OCI-M1 (cell line): Measurements from ENCODE around the gene HS1BP3.

Experiments
- DNase-seq: peaks from one replicate; lab custom pipeline; 2025; lab: John Stamatoyannopoulos, UW

The HS1BP3 gene

DNA sequence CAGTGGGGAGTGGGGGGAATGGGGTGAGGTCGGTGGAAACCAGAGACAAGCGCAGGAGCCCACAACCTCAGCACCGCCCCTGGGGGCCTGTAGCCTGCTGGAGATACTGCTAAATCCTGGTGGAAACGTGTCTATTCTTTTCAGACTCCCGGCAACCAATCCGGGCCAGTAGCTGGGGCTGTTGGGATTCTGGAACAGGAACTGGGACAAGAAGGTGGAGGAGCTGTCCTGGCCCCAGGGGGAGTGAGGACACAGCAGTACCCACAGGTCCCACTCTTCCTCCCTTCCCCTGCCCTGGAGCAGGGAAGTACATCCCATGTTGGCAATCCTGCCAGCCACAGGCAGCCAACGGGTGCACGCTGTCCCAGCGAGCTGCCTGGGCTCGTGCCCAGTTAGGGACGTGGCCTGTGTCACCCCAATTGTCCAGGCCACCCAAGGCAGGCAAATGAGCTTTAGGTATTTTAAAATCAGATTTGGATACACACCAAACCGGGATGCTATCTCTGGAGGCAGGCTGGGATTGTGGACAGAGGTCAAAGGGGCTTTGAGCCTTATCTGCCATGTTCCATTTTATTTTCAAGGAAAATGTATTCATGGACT is 51.8 kb downstream of the HS1BP3 start:
- DNase-seq = no peak

DNA sequence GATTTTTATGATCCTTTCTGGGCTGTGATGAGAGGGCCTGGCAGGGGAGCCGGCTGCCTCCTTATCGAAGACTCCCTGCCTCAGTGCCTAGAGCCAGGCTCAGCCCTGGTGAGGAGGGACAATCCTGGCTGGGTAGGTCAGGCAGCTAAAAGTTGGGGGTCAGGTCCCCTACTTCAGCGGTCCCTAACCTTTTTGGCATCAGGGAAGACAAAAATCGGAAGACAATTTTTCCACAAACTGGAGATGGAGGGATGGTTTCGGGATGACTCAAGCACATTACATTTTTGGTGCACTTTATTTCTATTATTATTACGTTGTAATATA is 53.1 kb downstream of the HS1BP3 start:
- DNase-seq = no peak

DNA sequence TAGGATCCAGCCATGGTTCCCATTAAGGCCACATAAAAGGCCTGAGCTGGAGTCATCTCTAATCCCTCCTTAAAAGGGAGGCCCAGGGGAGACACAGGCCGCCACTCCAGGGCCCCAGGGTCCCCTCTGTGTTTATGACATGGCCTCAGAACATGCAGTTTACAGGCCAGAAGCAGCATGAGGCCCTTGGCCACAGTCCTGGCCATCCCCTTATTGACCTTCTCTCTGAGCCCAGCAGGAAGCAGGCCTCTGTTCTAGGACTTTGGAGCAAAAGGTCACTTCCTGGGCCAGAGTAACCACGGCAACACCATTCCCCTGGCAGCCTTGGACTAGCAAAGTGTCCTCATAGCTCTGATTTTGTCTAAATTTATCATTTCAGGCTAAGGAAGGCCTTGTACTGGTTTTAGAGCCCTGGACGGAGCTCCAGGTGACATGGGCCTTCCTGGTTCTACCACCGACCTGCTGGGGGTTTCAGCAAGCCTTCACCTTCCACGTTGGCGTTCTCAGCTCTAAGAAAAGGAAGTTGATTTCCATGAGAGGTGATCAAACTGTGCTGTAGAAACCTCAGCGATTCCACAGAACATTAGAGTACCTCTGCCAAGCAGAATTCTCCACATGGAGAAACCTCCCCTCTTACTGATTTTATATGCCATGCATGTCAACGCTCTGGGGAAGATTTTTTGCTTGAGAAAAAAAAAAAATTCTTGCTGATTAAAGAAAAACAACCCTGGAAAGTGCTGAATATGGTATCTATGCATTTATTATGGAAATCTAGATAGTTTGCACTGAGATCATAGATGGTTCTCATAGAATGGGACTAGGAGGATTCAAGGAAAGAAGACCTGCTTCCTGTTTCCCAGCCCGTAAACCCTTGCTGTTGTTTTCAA is 53.7 kb downstream of the HS1BP3 start:
- DNase-seq = no peak

DNA sequence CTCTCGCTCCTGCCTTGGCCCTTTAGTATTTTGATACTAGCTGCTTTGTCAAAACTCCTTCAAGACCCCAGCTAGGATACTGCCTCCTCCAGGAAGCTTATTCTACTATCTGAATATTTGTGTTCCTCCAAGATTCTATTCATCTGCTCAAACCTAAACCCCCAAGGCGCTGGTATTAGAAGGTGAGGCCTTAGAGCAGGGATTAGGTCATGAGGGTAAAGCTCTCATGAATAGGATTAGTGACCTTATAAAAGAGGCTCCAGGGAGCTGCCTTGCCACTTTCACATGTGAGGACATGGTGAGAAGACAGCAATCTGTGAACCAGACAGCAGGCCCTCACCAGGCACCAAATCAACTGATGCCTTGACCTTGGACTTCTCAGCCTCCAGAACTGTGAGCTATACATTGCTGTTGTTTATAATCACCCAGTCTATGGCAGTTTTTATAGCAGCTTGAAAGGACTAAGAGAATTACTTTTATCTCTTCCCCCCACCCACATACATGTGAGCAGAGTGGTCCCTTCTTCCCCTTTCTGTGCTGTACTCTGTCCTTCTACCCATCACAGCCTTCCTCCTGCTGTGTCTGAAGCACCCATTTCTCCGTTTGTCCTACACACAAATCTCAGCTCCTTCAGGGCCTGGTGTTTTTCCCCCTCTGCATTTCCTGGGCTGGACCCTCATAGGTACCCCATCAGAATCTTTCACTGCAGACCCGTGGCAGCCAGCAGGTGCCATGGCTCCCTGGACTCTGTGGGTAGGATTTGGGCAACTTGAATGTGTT is 54.5 kb downstream of the HS1BP3 start:
- DNase-seq = no peak

DNA sequence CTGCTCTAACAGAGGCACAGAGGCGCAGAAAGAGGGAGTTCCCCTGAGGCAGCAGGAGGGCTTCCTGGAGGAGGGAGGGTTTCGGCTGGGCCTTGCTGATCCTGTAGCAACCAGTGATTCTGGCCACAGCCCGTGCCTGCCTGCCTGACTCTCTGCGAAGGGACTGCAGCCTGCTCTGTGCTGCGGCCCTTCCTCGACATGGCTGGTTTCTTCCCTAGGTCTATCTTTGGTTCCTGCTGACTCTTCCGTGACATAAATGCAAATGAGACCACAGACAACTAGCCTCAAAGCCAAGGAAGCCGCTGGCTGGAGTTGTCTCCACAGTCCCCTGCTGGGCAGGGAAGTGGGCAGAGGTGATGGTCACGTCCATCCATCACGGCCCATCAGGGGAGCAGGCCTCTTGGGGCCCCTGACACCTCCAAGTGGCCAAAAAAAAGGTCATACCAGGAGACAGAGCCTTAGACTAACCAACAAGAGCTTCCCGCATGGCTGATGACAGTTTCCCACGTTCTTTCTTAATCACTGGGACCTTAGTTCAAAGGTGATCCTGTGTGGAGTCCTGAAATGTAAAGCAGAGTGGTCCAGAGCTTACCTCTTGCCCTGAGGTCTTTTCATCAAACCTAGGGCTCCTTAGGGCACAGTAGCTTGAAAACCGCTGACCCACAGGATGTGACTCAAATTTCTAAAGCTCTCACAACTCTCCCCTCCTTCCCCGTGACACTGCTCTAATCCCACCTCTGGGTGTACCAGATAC is 55.3 kb downstream of the HS1BP3 start:
- no peak for DNase-seq

DNA sequence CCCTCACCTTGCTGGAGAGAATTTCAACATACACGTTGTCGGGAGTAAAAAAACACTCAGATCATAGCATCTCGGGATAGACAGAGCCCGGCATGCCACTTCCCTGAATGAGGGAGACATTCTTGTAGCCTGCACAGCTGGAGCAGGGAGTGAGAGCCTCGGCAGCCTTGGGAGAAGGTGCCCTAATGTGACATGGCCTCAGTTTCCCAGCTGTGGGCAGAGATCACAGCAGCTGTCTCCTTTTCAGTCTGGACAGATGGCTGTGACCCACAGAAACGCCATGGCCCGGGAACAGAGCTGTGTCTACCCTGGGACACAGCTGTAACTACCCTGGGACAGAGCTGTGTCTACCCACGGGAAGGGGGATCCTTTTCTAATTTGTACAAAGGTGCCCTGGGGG is 55.9 kb downstream of the HS1BP3 start:
- DNase-seq = no peak

DNA sequence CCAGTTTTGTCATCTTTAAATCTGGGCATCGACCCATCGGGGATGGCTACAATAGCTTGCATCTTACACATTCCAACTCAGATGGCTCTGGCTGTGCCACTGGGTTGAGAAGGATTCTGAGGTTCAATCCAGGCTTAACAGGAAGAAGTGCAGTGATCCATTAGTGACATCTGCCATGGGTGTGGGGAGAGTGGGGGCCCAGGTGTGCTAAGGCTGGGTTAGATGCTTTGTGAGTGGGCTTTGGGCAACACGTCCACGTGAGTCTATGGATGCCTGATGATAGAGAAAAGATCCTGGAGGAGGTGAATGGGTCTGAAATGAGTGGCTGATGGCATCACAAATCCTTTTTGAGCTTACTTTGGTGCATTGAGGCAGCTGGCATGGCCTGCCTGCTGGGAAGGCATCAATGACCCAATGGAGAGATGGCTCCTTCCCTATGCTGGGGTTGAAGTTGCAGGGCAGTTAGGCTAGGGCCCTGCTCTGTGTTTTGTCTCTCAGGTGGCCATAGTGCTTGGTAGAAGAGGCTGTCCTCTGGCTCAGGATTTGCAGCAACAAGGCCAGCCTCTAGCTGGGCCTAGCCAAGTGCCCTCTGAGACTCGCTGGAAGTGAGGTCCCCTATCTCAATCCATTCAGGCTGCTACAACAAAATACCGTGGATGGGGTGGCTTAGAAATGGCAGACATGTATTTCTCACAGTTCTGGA is 56.7 kb downstream of the HS1BP3 start:
- DNase-seq = no peak

DNA sequence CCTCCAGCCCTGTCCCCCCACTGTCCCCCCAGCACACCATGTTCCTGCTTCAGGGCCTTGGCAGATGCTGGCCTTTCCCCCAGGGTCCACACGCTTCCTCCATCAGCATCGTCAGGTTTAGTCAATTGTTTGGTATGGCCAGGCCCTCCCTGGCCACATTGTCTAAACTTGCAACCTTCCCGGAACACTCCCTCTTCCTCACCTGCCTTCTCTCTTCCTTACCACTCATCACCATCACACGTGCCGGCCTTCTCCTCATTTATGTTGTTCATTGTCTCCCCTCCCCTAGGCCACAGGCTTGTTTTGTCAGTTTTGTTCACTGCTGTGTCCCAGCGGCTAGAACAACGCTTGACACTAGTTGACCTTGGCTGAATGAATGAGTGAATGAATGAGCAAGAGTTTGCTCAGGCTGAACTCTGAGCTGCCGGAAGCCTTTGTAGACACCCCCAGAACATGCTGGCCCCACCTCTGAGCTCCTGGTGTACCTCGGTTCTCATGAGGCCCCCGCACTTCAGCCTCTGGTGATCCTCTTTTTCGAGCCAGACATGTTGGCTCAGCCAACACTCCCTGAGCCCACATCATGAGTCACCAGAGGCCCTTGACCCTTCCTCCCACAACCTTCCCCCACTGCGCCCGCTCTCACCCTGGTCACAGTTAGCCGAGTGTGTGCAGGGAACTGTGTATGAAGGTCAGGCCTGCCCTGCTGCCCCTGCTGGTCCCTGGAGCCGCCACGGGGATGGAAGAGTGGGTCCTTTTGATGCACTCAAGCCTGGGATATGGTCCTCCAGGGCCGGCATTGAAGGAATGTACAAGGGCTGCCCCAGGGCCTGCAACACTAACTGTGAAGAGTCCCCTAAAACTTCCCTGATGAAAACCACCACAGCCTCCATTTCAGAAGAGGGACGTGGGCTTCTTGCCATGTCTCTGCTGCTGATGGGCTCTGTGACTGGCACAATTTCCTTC is 57.5 kb downstream of the HS1BP3 start:
- DNase-seq = peak; percentile 36

DNA sequence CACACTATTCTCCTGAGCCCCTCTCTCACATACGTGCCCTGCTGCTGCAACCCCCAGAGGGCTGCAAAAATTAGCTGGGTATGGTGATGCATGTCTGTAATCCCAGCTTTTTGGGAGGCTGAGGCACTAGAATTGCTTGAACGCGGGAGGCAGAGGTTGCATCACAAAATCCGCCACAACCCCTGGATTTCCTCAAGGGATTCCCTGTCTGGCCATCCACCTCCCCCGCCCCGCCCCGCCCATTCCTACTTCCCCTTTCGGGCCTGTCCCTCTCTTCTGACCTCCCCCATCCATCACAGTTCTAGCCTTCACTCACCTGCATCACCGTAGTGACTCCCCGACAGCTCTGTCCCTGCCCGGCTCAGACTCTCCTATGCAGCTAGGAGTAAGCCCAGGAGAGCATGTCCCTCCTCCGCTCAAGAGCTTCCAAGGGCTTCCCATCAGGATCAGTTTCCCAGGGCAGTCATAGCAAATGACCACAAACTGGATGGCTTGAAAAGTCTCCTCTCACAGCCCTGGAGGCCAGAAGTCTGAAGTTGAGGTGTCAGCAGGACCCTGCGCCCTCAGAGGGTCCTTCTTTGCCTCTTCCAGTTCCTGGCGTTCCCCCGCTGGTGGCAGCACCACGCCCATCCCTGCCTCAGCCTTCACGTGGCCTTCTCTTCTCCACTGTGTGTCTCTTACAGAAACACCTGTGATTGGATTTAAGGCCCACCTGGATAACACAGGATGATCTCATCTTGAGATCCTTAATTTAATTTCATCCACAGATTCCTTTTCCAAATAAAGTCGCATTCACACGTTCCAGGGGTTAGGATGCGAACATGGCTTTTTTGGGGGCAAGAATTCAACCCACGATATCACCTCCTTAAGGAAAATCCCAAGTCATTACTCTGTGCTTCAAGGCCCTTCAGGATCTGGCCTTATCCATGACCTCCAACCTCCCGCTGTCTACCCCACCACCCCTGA is 58.5 kb downstream of the HS1BP3 start:
- DNase-seq = peak; percentile 49

DNA sequence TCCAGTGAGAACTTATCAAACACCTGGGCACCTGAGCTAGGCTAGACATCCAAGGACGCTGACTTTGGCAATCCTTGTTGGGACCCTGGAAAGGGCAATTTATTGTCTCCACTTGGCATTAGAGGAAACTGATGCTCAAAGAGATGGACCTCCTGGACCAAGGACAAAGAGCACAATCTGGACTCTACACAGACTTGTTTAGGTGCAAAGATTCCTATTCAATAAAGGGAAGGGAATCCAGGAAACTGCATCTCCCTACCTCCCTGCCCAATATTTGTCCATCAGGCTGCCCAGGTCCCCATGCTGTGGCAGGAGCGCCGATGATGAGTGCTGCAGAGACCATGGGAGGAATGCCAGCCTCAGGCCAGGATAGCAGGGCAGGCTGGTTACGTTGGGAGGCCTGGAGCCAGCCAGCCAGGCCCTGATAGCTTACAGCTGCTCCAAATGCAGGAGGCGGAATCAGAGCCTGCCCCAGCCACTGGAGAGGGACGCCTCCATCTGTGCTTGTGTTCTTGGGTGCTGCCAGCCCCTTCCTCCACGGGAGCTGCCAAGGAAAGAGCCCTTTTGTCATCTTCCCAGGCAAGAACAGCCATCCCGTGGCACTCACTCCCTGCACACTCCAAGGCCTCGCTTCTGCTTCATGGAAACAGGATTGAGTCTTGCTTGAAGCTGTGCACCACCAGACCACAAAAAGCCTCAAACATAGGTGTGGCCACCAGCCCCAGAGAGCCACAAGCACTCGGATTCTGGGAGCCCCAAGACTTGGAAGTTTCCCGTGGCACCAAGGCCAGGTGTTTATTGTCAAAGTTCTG is 60.0 kb downstream of the HS1BP3 start:
- DNase-seq = no peak

DNA sequence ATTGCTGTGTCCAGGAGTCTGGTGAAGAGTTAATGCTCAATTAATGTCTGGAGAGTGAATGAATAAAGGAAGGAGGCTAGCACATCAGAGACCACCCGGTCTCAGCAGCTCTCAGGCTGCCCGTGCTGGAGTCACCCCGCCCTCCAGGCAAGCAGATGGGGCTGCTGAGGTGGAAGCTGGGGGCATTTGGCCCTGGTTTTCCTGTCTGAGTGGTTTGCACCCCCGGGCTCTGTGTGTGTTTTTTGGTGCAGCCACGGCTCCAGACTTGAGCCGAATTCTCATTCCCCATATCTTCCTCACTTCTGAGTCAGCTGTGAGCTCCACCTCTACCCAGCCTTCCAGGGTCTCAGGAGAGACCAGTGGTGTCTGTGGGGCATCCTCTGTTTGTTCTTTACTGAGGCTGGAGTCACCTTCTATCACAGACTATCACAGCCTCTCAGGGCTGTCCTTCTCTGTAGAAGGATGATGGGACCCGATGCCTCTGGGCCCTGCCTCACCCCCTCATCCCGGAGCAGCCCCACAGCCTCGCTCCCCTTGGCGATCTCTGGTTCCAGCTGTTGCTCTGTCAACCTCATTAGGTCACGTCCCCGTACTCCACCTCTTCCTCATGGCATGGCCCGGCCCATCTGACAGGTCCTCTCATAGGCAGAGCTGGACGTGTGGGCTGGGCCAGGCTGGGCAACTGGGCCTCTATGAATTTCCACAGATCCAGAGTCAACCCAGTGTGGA is 60.8 kb downstream of the HS1BP3 start:
- DNase-seq = no peak

DNA sequence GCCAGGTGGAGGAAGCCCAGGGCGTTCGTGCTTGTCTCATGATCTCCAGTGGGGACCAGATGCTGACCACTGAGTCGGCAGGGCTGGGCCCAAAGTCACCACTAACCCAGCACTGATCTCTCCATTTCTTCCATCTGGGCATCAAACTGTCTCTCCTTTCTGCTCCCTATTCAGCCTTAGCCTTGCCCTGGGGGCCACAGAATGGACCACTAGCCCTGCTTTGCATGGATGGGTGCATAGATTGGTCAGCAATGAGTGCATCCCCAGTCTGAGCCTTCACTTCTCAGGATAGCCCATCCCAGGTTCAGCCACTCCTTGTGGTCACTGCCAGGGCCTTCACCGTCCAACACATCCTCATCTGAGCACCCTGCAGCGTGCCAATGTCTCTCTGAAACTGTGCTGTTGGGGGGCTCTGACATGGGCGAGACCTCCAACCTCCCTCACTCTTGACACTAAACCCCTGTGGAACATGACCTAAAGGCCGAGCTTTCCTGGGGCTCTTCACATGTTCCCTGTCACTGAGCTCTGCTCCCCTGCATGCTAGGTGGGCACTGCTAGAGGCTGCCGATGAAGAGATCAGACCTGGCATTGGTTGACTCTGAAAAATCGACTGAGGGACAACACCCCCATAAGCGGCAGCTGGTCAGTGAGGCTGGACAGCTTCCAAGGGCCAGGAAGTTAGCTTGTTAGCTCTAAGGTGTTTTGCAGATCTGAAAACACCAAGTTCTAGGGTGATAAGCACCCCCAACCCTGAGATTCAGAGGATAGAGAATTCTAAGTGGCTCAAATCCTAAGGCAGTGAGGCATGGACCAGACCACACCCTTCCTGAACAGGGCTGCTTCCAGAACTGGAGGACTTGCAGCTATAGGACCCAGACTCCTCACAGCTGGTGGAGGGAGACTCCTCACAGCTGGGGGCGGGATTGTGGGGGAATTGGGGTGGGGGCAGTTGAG is 61.7 kb downstream of the HS1BP3 start:
- no peak for DNase-seq

DNA sequence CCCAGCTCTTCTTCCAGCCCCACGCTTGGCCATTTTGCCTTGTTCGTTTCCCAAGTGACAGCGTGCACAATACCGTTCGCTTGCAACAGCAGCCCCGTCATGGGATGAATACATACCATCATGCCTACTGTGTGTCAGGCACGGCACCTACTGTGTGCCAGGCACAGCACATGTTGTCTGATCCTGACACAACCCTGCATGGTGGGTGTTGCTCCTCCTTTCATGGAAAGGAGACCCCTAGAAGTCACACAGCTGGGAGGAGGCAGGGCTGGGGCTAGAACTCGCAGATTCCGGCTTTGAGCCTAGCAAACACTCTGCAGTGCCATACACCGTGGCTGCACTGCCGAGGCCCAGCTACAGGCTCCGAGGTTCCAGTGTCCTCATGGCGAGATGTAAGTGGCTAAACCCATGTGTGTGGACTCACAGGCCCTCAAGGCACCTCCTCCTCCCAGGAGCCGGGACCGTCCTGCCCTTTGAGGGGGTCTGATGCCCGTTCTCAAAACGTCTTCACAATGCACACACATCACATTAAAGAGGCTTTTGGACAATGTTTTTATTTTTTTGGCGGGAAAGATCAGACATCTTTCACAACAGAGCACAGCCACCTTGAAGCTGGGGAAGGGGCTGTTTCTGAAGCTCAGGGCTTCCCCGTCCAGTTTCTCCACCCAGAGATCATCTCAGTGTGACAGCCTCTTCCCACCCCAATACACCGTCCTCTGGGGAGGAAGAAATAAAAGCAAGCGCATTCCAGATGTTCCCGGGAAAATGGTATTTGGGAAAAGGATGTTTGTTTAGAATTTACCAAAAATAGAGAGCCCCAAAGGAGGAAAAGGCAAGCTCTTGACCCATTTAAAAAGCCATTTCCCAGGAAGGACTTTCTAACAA is 64.9 kb downstream of the HS1BP3 start:
- DNase-seq = no peak

DNA sequence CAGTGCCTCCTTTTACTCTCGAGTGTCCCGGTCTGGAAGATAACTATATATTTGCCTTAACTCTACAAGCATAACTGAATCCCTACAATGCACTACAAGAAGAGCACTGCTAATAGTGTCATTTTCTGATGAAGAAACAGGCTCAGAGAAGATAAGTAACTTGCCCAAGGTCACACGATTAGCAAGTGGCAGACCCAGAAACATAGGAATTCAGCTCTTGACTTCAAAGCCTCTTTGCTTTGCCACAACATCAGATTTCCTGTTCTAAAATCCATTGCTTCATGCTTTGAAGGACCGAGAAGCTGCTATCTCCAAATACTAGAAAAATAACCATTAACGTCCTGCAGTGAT is 65.6 kb downstream of the HS1BP3 start:
- DNase-seq = no peak
